T follicular helper cell (primary cell): ENCODE results near the gene CPB2.

ENCODE experiments used
- DNase-seq: peaks from one replicate; pipeline ENCODE4 v3.0.0-alpha.2; 2020; ENCODE audit warnings: low read depth

Gene CPB2

DNA sequence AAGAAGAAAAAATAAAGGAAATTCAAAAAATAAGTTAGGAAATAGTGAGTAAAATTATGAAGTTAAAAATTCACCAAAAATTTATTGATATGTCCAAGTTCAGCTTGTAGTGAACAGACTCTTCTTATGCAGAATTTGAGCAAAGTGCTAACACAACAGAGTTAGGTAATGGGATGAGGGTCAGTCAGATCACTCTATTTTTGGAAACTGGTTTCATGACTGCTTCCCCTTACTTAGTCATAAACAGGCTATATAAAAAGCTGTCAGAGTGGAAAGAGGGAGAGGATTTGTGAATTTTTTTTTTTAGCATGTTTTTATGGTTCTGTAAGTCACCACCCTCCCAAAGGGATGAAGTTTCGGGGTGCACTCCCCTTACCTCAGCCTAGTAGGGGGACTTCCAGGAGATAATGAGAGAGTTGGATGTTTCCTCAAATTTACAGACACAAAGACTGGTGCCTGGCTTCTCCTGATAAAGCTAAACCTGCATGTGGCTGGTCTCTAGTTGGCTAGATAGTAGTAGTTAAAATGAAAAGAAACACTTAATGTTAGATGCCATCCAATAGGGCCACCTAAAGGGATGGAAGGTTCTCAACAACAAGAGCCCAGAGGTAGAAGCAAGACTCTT, 4.5 kb downstream of the CPB2 start:
- no peak for DNase-seq

DNA sequence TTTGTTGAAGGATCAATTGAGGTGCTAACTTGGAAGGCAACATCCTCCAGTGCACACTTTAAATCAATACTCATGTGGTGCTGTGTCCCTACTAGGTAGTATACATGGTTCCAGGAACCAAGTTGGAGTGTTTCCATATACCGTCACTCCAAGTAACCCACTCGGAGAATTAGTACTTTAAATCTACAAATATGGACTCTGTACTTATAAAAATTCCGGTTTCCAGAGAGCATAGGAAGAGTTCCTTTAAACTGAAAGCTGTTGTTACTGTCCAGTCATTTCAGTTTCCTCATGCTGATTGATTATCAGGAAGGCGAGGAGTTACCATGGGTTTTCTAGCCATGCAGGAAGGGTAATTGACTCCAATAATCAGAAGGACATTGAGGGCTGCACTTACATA, 7.2 kb downstream of the CPB2 start:
- no peak for DNase-seq

DNA sequence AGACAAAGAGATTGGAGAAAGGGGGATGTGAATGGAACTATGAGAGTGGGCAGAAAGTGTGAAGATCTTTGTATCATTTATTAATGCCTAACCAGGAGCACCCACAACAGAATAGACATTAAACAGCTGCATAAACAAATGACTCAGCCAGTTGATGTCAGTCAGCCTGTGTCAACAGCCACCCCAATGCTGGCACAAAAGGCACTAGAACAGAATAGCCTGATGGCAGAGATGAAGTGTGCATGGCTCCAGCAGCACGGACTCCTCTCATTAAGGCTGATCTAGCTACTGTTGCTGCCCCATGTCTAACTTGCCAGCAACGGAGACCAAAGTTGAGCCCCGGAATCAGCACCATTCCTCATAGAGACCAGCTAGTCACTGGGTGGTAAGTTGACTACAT, 7.8 kb downstream of the CPB2 start:
- DNase-seq = no peak

DNA sequence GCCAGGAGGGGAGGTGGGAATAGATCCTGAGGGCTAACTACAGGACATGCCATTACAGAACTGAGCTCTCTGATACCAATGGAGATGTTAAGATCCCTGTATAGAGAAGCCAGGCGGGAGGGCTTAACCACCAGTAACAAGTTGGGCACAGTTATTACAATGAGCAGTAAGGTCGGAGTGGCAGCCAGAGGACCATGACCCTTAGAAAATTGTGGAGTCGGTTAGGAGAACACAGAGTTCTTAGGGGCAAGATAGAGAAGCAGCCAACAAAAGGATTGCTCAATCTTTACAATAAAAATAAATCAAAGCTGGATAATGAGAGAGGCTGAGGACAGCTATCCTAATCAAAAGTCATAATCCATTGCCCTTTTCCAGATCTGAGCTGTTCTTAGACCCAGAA, 10.4 kb downstream of the CPB2 start:
- no peak for DNase-seq

DNA sequence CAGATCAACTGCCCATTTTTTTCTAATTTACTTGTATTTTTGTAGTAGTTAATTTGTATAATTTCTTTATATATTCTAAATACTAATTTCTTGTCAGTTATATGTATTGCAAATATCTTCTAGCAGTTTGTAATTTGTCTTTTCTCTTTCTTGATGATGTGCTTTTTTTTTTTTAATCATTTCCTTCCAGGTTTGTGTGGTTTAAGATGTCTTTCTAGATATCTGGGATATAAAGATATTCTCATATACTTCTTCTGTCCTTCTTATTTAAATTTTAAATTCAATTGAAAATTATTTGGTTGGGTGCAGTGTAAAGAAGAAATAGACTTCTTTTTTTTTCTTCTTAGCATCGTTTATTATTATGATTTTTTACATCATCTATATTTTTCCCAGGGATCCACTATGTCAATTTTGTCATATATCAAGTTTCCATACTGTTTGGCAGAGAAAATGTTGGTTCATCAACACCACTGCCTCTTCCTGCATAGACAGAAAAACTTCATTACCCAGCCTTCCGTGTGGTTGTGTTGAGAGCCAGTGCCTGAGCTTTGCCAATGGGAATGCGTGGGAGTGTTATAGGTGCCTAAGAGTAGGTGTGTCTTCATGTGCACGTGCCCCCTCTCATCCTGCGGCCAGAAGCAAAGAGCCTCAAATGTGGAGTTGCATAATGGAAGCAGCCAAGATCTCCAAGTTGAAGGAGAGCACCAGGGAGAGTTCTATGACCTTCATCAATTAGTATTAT, 15.8 kb downstream of the CPB2 start:
- no peak for DNase-seq

DNA sequence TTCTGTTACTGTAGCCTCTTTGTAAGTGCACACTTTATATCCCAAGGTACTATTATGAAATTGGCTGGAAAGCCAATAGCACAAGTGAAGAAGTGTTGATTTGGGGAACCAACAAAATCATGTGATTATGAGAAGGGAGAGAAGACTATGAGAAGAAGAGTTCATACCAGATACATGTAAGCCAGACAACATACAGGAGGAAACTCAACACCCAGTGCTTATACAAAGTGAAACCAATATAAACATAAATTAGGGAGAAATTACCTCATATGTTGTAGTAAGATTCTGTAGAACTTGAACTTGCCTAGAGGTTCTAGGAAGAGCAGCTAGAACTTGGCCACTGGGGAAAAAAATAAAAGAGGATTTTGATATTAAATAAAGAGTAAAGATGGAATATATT, 17.4 kb downstream of the CPB2 start:
- no peak for DNase-seq

DNA sequence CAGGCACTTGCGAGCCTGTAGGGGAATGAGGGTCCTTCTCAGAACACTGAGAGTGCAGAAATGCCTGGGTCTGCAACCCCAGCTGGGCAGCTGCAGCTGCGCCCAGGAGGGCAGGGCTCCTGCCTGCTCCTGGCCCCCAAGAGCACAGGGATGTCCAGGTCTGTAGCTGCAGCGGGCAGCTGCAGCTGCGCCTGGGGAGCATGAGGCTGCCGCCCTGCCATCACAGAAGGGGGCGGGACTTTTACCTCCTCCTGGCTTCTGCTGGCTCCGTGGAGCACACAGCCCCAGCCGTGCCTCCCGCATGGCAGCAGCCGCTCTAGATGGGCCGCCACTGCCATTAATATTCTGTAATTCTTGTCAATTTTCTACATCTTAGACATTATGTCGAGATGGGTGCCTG, 17.8 kb downstream of the CPB2 start:
- no peak for DNase-seq

DNA sequence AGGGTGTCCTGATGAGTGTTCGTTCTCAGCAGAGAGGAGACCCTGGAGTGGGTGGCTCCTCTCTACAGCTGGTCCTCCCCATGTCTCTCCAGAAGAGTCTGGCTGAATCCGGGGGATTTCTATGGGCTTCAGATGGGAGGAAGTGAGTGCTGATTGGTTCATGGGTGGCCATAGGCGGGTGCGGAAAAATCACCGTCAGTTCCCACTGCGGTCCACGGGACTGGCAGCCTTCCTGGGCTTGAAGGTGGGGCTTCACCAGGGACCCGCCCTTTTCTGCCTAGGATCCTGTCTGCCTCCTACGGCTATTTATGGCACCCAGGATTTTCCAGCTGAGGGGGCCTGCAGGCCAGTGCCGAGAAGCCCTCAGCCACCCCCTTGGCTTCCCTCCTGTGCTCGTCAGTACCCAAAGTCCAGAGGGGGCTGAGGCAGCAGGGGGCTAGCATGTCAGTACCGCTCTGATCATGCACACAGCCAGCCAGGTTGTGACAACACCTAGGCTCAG, 18.4 kb downstream of the CPB2 start:
- no peak for DNase-seq

DNA sequence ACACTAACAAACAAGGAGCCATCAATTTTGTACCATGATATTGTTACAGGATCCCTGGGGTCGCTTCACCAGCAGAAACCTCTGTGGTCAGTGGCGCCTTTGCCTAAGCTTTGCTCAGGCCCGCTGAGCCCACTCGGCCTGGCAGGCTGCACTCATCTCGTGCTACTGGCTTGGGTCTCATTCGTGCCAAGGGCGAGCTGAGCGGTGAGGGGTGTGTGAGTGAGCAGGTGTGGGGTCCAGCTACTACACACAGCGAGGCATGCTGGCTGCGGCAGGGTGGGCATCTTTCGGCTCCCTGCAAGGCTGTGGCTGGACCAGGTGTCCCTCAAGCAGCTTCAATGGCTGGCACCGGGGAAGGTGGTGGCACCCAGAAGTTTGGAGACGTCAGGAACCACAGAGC, 19.1 kb downstream of the CPB2 start:
- no peak for DNase-seq

DNA sequence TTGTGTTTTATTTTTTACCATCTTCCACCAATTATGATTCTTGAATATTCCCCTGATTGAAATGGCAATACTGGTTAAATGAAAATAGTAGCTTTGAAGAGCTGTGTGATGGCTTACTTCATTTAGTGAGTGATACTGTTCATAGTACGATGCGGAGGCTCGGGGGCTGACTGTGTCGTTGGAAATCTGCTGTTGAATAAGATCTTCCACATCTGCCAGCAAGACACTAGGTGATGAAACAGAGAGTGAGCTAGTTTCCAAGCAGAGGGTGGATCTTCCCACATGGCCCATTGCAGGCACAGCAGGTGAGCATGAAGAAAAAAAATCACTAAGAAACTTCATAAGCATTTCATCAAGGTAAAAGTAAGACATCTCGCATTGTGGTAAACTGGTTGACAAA, 22.5 kb downstream of the CPB2 start:
- DNase-seq = no peak

DNA sequence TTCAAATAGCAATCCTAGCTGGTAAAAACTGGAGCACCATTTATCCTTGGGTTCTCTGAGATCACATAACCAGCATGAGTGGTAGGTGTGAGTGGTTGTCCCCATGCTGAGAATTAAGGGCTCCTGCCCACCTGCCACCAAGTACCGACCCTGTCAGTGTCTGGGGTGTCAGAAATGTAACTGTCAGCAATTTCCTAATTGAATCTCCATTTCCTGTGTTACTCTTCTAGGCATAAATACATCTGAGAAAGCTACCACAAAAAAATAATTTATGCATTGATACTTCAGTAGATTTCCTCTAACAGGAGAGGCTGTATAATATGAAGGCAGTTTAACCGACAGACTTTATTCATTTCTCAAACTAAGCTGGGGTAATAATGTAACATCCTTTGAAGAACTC, 25.1 kb downstream of the CPB2 start:
- DNase-seq = no peak

DNA sequence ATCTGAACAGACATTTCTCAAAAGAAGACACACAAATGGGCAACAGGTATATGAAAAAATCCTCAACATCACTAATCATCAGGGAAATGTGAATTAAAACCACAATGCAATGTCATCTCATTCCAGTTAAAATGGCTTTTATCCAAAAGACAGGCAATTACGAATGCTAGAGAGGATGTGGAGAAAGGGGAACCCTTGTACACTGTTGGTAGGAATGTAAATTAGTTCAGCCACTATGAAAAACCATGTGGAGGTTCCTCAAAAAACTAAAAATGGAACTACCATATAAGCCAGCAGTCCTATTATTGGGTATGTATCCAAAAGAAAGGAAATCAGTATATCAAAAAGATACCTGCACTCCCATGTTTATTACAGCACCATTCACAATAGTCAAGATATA, 27.6 kb downstream of the CPB2 start:
- DNase-seq = no peak

DNA sequence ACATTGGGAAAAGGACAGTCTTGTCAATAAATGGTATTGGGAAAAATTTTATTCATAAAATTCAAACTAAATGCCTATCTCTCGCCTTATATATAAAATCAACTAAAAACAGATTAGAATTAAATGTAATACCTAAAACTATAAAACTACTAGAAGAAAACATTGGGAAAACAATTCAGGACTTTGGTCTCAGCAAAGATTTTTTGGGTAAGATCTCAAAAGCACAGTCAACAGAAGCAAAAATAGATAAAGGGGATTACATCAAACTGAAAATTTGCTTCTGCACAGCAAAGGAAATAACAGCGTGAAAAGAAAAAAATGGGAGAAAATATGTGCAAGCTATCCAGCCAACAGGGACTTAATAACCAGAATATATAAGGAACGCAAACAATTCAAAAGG, 28.0 kb downstream of the CPB2 start:
- no peak for DNase-seq

DNA sequence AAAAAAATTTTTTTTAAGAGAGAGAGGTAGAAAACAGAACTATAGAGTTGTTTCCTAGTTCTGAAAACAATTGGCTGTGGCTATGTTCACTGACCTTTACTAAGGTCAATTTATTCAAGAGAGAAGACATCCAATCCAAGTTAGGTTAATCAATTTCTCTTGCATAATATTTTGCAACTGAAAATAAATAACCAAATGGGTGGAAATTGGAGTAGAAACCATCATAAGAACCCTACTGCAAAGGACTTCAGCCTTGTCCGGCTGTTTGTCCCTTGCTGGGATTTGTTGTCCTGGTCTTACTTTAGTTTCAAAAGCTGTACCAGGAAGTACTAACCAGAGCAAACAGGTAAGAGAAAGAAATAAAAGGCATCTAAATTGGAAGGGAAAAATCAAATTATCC, 29.0 kb downstream of the CPB2 start:
- DNase-seq = no peak

DNA sequence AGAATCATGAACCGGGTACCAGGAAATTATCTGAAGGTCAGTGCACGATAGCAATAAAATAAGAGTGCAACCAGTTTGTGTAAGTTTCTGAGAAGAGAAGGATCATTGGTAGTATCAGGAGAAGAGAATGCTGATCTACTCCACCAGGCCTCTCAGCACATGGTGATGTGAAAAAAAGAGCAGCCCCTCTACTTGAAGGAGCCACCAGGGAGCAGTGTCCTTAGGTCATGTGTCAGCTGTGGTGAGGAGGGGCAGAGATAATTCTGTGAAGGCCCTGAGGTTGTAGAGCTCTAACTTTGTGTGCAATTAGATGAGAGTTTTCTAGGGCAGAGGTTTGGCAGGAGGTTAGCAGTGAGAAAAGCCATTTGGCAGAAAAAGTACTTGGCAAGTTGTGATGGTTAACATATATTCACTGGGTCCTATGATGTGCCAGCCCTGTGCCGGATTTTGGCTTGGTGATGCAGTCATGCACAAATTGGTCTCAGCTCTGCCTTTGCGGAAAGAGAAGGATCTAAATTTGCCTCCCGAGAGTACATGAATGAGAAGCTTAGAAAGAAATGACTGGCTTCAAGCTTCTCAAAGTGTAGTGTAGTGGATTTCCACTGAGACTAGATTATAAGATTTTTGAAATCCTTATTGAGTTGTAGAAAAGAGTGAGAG, 33.1 kb downstream of the CPB2 start:
- no peak for DNase-seq

DNA sequence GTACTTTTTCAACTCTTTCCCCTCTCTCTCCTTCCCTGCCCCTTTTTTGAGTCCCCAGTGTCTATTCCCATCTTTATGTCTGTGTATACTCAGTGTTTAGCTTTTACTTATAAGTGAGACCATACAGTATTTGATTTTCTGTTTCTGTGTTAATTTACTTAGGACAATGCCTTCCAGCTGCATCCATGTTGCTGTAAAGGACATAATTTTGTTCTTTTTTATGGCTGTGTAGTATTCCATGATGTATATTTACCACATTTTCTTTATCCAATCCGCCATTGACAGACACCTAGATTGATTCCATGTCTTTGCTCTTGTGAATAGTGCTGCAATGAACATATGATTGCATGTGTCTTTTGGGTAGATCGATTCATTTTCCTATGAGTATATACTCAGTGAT, 41.5 kb downstream of the CPB2 start:
- no peak for DNase-seq

DNA sequence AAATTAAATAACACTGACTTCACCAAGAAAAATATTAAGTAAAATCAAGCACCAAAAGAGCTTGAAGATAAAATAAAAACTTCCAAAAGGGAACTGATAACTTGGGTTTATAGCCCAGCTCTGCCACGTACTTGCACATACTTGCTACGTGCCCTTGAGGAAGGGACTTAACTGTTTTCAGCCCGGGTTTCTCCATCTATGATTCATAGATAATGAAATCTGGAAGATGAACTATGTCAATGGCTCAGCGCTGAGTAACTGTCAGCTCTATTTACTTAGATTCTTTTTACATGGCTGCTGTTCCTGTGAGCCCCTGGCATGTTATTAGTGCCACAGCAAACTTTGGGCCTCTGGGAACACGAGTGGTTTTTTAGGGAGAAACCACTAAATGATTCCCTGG, 42.6 kb downstream of the CPB2 start:
- DNase-seq = no peak

DNA sequence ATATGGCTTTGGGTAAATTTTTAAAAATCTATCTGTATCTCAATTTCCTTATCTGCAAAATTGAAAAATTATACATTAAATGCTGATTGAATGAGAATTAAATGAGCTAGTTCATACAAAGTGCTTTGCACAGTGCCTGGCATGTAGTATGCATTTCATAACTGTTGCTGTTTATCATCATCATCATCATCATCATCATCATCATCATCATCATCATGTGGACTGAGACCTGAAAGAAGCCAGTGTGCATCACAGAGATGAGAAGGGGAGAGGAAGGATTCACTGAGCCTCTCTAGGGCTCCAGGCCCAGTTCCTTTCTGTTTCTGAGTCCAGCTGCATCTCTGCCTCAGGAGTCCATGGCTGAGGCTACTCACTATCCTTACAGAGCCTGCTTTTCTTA, 45.4 kb downstream of the CPB2 start:
- DNase-seq = no peak

DNA sequence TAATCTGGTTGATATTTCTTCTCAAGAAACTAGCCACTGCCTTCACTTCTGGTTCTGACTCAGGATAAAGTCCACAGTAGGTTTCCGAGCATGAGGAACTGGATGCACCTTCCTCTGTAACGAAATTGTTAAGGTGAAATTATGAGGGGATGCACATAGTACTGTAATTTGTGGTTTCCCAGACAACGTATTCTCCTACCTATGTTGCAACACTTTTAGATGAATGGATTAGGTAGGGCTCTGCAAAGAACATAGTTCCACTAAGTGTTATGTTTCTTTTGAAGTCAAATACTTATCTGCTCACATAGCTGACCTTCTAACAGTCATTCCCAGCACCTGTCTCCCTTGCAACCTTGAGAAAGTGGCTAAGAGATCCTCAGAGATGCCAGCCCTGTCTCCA, 46.6 kb downstream of the CPB2 start:
- no peak for DNase-seq

DNA sequence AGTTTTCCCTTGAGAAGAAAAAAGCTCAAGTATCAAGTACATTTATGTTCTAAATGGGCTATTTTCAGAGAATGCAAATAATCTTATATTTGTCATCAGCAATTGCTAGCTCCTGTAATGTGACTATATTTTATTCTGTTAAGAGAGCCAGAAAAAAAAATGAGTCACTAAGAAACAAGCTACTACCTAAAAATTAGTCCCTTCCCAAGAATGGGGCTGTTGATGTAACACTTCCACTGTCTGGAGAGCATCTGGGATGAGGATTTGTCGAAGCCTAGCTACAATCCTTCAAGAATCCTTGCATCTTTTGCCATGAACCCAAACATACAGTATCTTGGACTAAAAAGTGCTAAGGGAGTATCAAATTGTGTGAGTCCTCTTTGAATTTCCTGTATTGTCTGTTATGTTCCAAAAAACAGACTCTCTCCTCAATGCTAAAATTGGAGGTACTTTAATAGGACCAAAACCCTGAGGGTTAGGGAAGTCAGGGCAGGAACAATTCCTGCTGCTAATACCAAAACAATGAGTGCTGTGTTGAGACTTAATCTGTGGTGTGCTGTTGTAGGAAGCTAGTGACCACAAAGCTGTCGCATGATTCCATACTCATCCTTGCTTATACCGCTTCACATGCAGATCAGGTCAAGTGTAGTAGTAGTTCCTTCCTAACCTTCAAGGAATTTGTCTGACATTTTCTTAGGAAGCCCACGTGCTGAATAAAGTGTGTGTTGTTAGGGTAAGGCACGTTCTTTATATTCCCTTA, 47.4 kb downstream of the CPB2 start:
- no peak for DNase-seq

DNA sequence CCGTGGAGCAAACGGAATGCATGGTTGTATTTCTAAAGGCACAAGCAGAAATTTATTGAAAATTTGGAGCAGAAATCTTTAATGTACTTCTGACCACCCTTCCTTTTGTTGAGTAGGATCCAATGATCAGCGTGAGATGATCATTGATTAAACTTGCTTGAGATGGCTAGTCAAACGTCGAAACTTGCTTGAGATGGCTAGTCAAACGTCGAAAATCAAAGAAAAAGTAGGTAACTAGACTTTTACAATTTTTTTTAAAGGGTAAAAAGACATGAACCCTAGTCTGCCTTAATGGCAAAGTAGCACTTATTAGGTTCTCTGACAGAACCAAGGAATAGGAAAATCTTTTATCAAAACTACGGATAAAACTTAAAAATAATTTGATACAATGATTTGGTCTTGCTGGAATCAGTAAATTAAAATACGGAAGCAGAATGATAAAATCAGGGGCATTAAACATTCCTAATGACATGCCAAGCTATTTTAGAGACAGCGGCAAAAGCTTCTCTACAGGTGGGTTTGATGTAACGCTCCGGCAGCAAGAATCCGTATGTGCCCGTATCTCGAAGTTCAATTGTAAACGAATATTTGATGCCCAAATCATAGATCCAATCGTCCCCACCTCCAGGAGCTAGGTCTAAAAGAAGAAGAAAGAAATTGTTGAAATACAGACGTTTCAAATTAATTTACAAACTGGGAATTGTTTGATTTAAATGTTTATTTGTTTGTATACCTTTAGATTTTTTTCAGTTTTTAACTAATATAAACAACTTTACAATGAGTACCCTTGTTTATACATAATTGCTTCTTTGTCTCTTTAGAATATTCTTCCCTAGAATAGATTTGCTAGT, 51.4 kb downstream of the CPB2 start:
- DNase-seq = no peak
